ENCODE results near the gene P4HA2. TPM values are rescaled to one million over a fixed set of nuclear protein-coding genes. Genes with fewer than 3 reads are reported as not detected.

Gene P4HA2
- total and polyA plus RNA-seq, 9 of the 15 experiments (the other 6 are each of a cell fraction or from before 2014, with no cell fraction given) = 9.6 to 50.0 (median 12.7) TPM

DNA sequence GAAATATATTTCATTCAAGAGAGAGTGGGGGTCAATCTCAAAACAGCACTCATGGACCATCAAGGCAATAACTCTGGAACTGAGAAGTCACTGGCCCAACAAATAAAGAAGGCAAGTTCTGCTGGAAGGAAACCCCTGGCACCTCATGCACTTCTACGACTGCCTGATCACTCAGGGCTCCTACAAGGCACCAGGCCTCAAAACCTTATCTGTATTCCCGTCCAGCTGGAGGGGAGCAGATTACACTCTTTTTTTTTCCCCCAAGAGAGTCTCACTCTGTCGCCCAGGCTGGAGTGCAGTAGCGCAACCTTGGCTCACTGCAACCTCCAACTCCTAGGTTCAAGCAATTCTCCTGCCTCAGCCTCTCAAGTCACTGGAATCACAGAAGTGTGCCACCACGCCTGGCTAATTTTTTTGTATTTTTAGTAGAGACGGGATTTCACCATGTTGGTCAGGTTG, 49.9 kb downstream of the P4HA2 start (continued):
- TF ChIP-seq, protein P1, sequence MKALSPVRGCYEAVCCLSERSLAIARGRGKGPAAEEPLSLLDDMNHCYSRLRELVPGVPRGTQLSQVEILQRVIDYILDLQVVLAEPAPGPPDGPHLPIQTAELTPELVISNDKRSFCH (CRISPR knock-in tag; IDR thresholded peaks at IDR 0.05) = no peak
- TF ChIP-seq, protein P1 (tag; IDR thresholded peaks at IDR 0.05) = peak; percentile 67; the same call in 1 of the 2 replicates
- no peak for TF ChIP-seq KAT2B (IDR thresholded peaks at IDR 0.05; ENCODE audit: low read depth, low read length)
- TF ChIP-seq SREBF2 (CRISPR knock-in tag; IDR thresholded peaks at IDR 0.05) = no peak
- TF ChIP-seq ARNT (IDR thresholded peaks at IDR 0.05) = peak in 1 of 2 experiments; percentile 54; a peak in 1 of 4 replicates
- no peak for TF ChIP-seq C11orf30 (IDR thresholded peaks at IDR 0.05; ENCODE audit: low read depth)
- TF ChIP-seq TCF3 (CRISPR knock-in tag; IDR thresholded peaks at IDR 0.05) = peak; percentile 91
- TF ChIP-seq ZNF184 (CRISPR knock-in tag; IDR thresholded peaks at IDR 0.05) = no peak
- TF ChIP-seq, protein P2, sequence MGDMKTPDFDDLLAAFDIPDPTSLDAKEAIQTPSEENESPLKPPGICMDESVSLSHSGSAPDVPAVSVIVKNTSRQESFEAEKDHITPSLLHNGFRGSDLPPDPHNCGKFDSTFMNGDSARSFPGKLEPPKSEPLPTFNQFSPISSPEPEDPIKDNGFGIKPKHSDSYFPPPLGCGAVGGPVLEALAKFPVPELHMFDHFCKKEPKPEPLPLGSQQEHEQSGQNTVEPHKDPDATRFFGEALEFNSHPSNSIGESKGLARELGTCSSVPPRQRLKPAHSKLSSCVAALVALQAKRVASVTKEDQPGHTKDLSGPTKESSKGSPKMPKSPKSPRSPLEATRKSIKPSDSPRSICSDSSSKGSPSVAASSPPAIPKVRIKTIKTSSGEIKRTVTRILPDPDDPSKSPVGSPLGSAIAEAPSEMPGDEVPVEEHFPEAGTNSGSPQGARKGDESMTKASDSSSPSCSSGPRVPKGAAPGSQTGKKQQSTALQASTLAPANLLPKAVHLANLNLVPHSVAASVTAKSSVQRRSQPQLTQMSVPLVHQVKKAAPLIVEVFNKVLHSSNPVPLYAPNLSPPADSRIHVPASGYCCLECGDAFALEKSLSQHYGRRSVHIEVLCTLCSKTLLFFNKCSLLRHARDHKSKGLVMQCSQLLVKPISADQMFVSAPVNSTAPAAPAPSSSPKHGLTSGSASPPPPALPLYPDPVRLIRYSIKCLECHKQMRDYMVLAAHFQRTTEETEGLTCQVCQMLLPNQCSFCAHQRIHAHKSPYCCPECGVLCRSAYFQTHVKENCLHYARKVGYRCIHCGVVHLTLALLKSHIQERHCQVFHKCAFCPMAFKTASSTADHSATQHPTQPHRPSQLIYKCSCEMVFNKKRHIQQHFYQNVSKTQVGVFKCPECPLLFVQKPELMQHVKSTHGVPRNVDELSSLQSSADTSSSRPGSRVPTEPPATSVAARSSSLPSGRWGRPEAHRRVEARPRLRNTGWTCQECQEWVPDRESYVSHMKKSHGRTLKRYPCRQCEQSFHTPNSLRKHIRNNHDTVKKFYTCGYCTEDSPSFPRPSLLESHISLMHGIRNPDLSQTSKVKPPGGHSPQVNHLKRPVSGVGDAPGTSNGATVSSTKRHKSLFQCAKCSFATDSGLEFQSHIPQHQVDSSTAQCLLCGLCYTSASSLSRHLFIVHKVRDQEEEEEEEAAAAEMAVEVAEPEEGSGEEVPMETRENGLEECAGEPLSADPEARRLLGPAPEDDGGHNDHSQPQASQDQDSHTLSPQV (IDR thresholded peaks at IDR 0.05) = peak; percentile 92
- TF ChIP-seq BDP1 (IDR thresholded peaks at IDR 0.05; ENCODE audit: insufficient read depth, insufficient read length) = no peak
- no peak for TF ChIP-seq CHD1 (IDR thresholded peaks at IDR 0.05; ENCODE audit: low read length)
- peak; percentile 87 for TF ChIP-seq EP300 (IDR thresholded peaks at IDR 0.05; ENCODE audit: low read length)
- TF ChIP-seq PHF20 (IDR thresholded peaks at IDR 0.05; ENCODE audit: partially characterized antibody) = no peak
- no peak for TF ChIP-seq STAG1 (CRISPR knock-in tag; IDR thresholded peaks at IDR 0.05; ENCODE audit: borderline replicate concordance)
- no peak for TF ChIP-seq NR1H2 (CRISPR knock-in tag; IDR thresholded peaks at IDR 0.05)
- TF ChIP-seq ZNF75A (CRISPR knock-in tag; IDR thresholded peaks at IDR 0.05) = no peak
- TF ChIP-seq BCOR (IDR thresholded peaks at IDR 0.05) = peak; percentile 80
- no peak for TF ChIP-seq CHD4 (IDR thresholded peaks at IDR 0.05; ENCODE audit: insufficient read depth, insufficient replicate concordance, low read depth, low read length, poor library complexity, severe bottlenecking)
- TF ChIP-seq MEIS2 (IDR thresholded peaks at IDR 0.05; ENCODE audit: partially characterized antibody) = peak; percentile 26
- TF ChIP-seq TCF7L2 (IDR thresholded peaks at IDR 0.05; ENCODE audit: low read depth, low read length) = no peak
- TF ChIP-seq, protein P3, sequence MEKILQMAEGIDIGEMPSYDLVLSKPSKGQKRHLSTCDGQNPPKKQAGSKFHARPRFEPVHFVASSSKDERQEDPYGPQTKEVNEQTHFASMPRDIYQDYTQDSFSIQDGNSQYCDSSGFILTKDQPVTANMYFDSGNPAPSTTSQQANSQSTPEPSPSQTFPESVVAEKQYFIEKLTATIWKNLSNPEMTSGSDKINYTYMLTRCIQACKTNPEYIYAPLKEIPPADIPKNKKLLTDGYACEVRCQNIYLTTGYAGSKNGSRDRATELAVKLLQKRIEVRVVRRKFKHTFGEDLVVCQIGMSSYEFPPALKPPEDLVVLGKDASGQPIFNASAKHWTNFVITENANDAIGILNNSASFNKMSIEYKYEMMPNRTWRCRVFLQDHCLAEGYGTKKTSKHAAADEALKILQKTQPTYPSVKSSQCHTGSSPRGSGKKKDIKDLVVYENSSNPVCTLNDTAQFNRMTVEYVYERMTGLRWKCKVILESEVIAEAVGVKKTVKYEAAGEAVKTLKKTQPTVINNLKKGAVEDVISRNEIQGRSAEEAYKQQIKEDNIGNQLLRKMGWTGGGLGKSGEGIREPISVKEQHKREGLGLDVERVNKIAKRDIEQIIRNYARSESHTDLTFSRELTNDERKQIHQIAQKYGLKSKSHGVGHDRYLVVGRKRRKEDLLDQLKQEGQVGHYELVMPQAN (IDR thresholded peaks at IDR 0.05; ENCODE audit: borderline replicate concordance) = no peak
- TF ChIP-seq, protein P4, sequence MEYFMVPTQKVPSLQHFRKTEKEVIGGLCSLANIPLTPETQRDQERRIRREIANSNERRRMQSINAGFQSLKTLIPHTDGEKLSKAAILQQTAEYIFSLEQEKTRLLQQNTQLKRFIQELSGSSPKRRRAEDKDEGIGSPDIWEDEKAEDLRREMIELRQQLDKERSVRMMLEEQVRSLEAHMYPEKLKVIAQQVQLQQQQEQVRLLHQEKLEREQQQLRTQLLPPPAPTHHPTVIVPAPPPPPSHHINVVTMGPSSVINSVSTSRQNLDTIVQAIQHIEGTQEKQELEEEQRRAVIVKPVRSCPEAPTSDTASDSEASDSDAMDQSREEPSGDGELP (CRISPR knock-in tag; IDR thresholded peaks at IDR 0.05; ENCODE audit: borderline replicate concordance) = peak; percentile 98

All from K562 (cell line).